Esophagus squamous epithelium (tissue), 5 donors: ENCODE data around the gene CIRBP. TPM values are rescaled to one million over a fixed set of nuclear protein-coding genes. Genes with fewer than 3 reads are reported as not detected.

Experiments used
- DNase-seq: peaks from one replicate; lab custom pipeline; 2025; lab: John Stamatoyannopoulos, UW
- H3K27ac ChIP-seq, 4 donors: fragments of 200-600 bp; sonication (generic); one replicate each; pipeline ENCODE4 v1.5.1; 2016 to 2019; ENCODE audit warnings: mild to moderate bottlenecking in 1 of 4
- H3K27me3 ChIP-seq, 4 donors: fragments of 200-600 bp; sonication (generic); 1 replicate in 3 of 4; 2 replicates in 1 of 4; pipeline versions ENCODE4 v1.5.1 to v1.6.0; 2017 to 2021; ENCODE audit warnings: antibody characterized with exemption in 1 of 4
- H3K36me3 ChIP-seq, 3 donors: fragments of 200-600 bp; sonication (generic); one replicate each; pipeline ENCODE4 v1.5.1; 2016 to 2019
- H3K4me1 ChIP-seq, 3 donors: fragments of 200-600 bp; sonication (generic); one replicate each; pipeline ENCODE4 v1.5.1; 2017 to 2019
- H3K4me3 ChIP-seq, 4 donors: fragments of 200-600 bp; sonication (generic); 1 replicate in 3 of 4; 2 replicates in 1 of 4; pipeline ENCODE4 v1.5.1; 2016 to 2019; ENCODE audit warnings: mild to moderate bottlenecking in 2 of 4, moderate library complexity in 1 of 4
- H3K9me3 ChIP-seq, 3 donors: fragments of 200-600 bp; sonication (generic); one replicate each; pipeline ENCODE4 v1.5.1; 2016 to 2019
- CTCF ChIP-seq, 6 experiments: fragments of 450-650 bp in 4 of 6; fragments of 200-600 bp in 2 of 6; sonication (generic) in 2 of 6; IDR thresholded peaks; one replicate each; pipeline ENCODE4 v1.5.1; 2016 to 2019; ENCODE audit warnings: antibody characterized with exemption in 6 of 6, mild to moderate bottlenecking in 4 of 6, moderate library complexity in 4 of 6
- POLR2A ChIP-seq, 4 donors: fragments of 450-650 bp; IDR thresholded peaks; one replicate each; pipeline ENCODE4 v1.6.1; 2017; ENCODE audit warnings: antibody characterized with exemption in 4 of 4, mild to moderate bottlenecking in 4 of 4, moderate library complexity in 3 of 4
- WGBS, 2 donors: methylation state at CpG; one replicate each; pipeline ENCODE4 v1.1.5; 2018; 5-methylcytosine and 5-hydroxymethylcytosine counted together
- intact Hi-C: fragments of 100-400 bp; cut with DNase I; formaldehyde crosslinking; loops from one replicate; pipeline ENCODE4 v1.15.0; 2022
- total RNA-seq, 4 donors: library from RNA; depleted of rRNA; stranded (reverse); fragments of >200 nt; gene quantifications; one replicate each; pipeline ENCODE4 v1.1.0, GENCODE V29; 2016
- donor health status: DM: yes; HTN: yes; CAD: no.

Gene CIRBP
- total RNA-seq, 4 donors from 2014 or later: 116 to 415 (median 238) TPM

- H3K27ac ChIP-seq: peak overlapping the region; percentile 98 to 100 (median 99)
- intact Hi-C loops: loop anchor here (10.0 kb wide), 1 partner anchor 135 kb away; the partner anchor contains the start of genes DAZAP1 and GAMT
- peak in 2 of 6 experiments; percentile 6 to 19 for TF ChIP-seq CTCF (IDR thresholded peaks at IDR 0.05)
- peak in 1 of 4 donors; percentile 4 for TF ChIP-seq POLR2A (IDR thresholded peaks at IDR 0.05)
- WGBS, 2 donors: 0 to 2% methylated on average over 1 to 13 of the region's 64 CpGs
- no peak for DNase-seq
- peak overlapping the region; percentile 64 to 95 (median 77) for H3K4me3 ChIP-seq
- H3K27me3 ChIP-seq: no peaks in the 10 kb centered on the region
- no peaks in the 10 kb centered on the region for H3K9me3 ChIP-seq
- peaks cover 20 to 45% (median 22%) of the 10 kb centered on the region in 3 donors for H3K36me3 ChIP-seq
- H3K4me1 ChIP-seq: peaks cover 80 to 94% (median 83%) of the 10 kb centered on the region in 3 donors
Observed at GRCh38 chr19:1269478-1270212, 513 bp downstream of the CIRBP start.

GRCh38 chr19:1270213-1270853 lies 1.2 kb downstream of the CIRBP start:
- Histone ChIP-seq H3K9me3 (no peaks in the 10 kb centered on the region), H3K27me3 (no peaks in the 10 kb centered on the region), H3K36me3 (peaks cover 24 to 50% (median 26%) of the 10 kb centered on the region in 3 donors), H3K27ac (peak overlapping the region; percentile 98 to 100 (median 99)), H3K4me1 (peaks cover 80 to 93% (median 81%) of the 10 kb centered on the region in 3 donors), H3K4me3 (peak overlapping the region; percentile 64 to 95 (median 77))
- intact Hi-C loops: loop anchor here (10.0 kb wide), 1 partner anchor 134 kb away; the partner anchor contains the start of genes DAZAP1 and GAMT
- 16 to 28% methylated on average over 2 to 6 of the region's 8 CpGs for WGBS, 2 donors
- no peak for DNase-seq
- TF ChIP-seq CTCF (IDR thresholded peaks at IDR 0.05) (no peak), POLR2A (IDR thresholded peaks at IDR 0.05) (no peak)

GRCh38 chr19:1270854-1271527 lies 1.9 kb downstream of the CIRBP start:
- peaks cover 24 to 50% (median 26%) of the 10 kb centered on the region in 3 donors for H3K36me3 ChIP-seq
- intact Hi-C loops: loop anchor here (10.0 kb wide), 1 partner anchor 134 kb away; the partner anchor contains the start of genes DAZAP1 and GAMT
- H3K27ac ChIP-seq: peak overlapping the region; percentile 98 to 100 (median 99)
- H3K9me3 ChIP-seq: no peaks in the 10 kb centered on the region
- H3K4me3 ChIP-seq: peak overlapping the region in 3 of 4 donors; percentile 73 to 95 (median 81)
- H3K4me1 ChIP-seq: peaks cover 74 to 88% (median 74%) of the 10 kb centered on the region in 3 donors
- WGBS, 2 donors: 43 to 46% methylated on average over 8 to 13 of the region's 26 CpGs
- H3K27me3 ChIP-seq: no peaks in the 10 kb centered on the region
- no peak for DNase-seq
- no peak for TF ChIP-seq CTCF (IDR thresholded peaks at IDR 0.05)
- TF ChIP-seq POLR2A (IDR thresholded peaks at IDR 0.05): no peak

- peak overlapping the region; percentile 98 to 100 (median 99) for H3K27ac ChIP-seq
- DNase-seq: no peak
- H3K4me3 ChIP-seq: peak overlapping the region in 3 of 4 donors; percentile 73 to 95 (median 81)
- intact Hi-C loops: loop anchor here (10.0 kb wide), 1 partner anchor 133 kb away; the partner anchor contains the start of genes DAZAP1 and GAMT
- peaks cover 74 to 88% (median 78%) of the 10 kb centered on the region in 3 donors for H3K4me1 ChIP-seq
- H3K9me3 ChIP-seq: no peaks in the 10 kb centered on the region
- H3K36me3 ChIP-seq: peaks cover 24 to 50% (median 26%) of the 10 kb centered on the region in 3 donors
- TF ChIP-seq CTCF (IDR thresholded peaks at IDR 0.05) (no peak), POLR2A (IDR thresholded peaks at IDR 0.05) (no peak)
- no peaks in the 10 kb centered on the region for H3K27me3 ChIP-seq
- WGBS, 2 donors: 68 to 69% methylated on average over 11 to 14 of the region's 37 CpGs
Observed at GRCh38 chr19:1271528-1272422, 2.6 kb downstream of the CIRBP start.
